GM12878 (cell line): ENCODE results near the gene SLC1A5. TPM values are rescaled to one million over a fixed set of nuclear protein-coding genes. Genes with fewer than 3 reads are reported as not detected.

Source experiments
- ATAC-seq: fragments of 200-7000 bp; cut with Tn5 transposase; 3 replicates; pipeline ENCODE4 v1.9.1; 2020; ENCODE audit warnings: mild to moderate bottlenecking, moderate library complexity
- BruUV-seq: library from RNA; stranded (reverse); fragments of 400-500 nt; replicated peaks from 2 replicates; lab custom pipeline; 2021; lab: Mats Ljungman, UMichigan
- CTCF ChIA-PET: fragments of 300-600 bp; sonication (Branson Sonifier 250); formaldehyde crosslinking; extraction: SDS; loops from one replicate; lab custom pipeline; 2021; ENCODE audit warnings: inconsistent platforms; lab: Yijun Ruan, JAX
- POLR2A ChIA-PET: fragments of 350-600 bp; formaldehyde crosslinking; extraction: SDS; loops from one replicate; lab custom pipeline; 2021; ENCODE audit warnings: inconsistent platforms; lab: Charles Lee
- RAD21 ChIA-PET: fragments of 300-600 bp; sonication (Branson Sonifier 250); formaldehyde crosslinking; loops from one replicate; lab custom pipeline; 2023; ENCODE audit warnings: antibody characterized with exemption; ENCODE audit not compliant: unreplicated experiment; lab: Charles Lee
- SMC1A ChIA-PET: fragments of 300-600 bp; sonication (Branson Sonifier 250); formaldehyde crosslinking; loops from one replicate; lab custom pipeline; 2023; ENCODE audit not compliant: unreplicated experiment, uncharacterized antibody; lab: Charles Lee
- DNase-seq: peaks from one replicate; pipeline ENCODE4 v3.0.0-alpha.2; 2011; ENCODE audit warnings: low read depth, low spot score
- FAIRE-seq: peaks from 3 replicates; lab custom pipeline; 2011; peaks lifted over from hg19 to GRCh38; lab: Jason Lieb, UNC
- H2AFZ ChIP-seq: 2 replicates; pipeline ENCODE4 v1.6.0; 2011; ENCODE audit warnings: low read depth, low read length, control low read depth; ENCODE audit not compliant: control insufficient read depth
- H3K27ac ChIP-seq: 2 replicates; pipeline ENCODE4 v1.5.1; 2011; ENCODE audit warnings: control low read depth; ENCODE audit not compliant: control insufficient read depth, insufficient read depth
- H3K27me3 ChIP-seq, 2 experiments: replicated peaks in 1 of 2; 2 replicates each; pipeline versions ENCODE4 v1.6.0 to v1.6.1; 2011; ENCODE audit warnings: low read length in 1 of 2; ENCODE audit not compliant: control insufficient read depth in 2 of 2, insufficient read depth in 2 of 2
- H3K36me3 ChIP-seq, 2 experiments: 2 replicates each; pipeline ENCODE4 v1.5.1; 2011; ENCODE audit warnings: low read length in 1 of 2; ENCODE audit not compliant: control insufficient read depth in 2 of 2, insufficient read depth in 2 of 2
- H3K4me1 ChIP-seq: 2 replicates; pipeline ENCODE4 v1.6.1; 2011; ENCODE audit warnings: mild to moderate bottlenecking, low read length, moderate library complexity, mixed read lengths; ENCODE audit not compliant: control insufficient read depth, insufficient read depth
- H3K4me2 ChIP-seq: 2 replicates; pipeline ENCODE4 v1.6.0; 2011; ENCODE audit warnings: control low read depth; ENCODE audit not compliant: control insufficient read depth, insufficient read depth
- H3K4me3 ChIP-seq: fragments of 200-600 bp; sonication (generic); 2 replicates; pipeline ENCODE4 v1.5.1; 2016
- H3K79me2 ChIP-seq: 2 replicates; pipeline ENCODE4 v1.6.0; 2011; ENCODE audit warnings: low read length; ENCODE audit not compliant: control insufficient read depth, insufficient read depth
- H3K9ac ChIP-seq: 2 replicates; pipeline ENCODE4 v1.8.0; 2011; ENCODE audit warnings: low read length, control low read depth, mixed read lengths; ENCODE audit not compliant: control insufficient read depth, insufficient read depth
- H3K9me3 ChIP-seq: replicated peaks from 3 replicates; pipeline ENCODE4 v1.5.1; 2011; ENCODE audit warnings: mild to moderate bottlenecking, low read length; ENCODE audit not compliant: control insufficient read depth, insufficient read depth
- H4K20me1 ChIP-seq: 2 replicates; pipeline ENCODE4 v1.6.0; 2011; ENCODE audit not compliant: control insufficient read depth, insufficient read depth
- CBFB ChIP-seq: IDR thresholded peaks from 2 replicates; pipeline ENCODE4 v1.6.1; 2016; ENCODE audit warnings: antibody characterized with exemption, low read depth
- CUX1 ChIP-seq: IDR thresholded peaks from 2 replicates; pipeline ENCODE4 v1.6.1; 2012; ENCODE audit warnings: improper control_type of control experiment, low read depth, low read length; ENCODE audit not compliant: insufficient replicate concordance
- IKZF1 ChIP-seq: fragments of 450-650 bp; conservative IDR thresholded peaks from 2 replicates; pipeline ENCODE4 v1.6.1; 2017; ENCODE audit warnings: antibody characterized with exemption, mild to moderate bottlenecking
- MYB ChIP-seq: fragments of 150-350 bp; IDR thresholded peaks from 2 replicates; pipeline ENCODE4 v1.6.1; 2014; ENCODE audit warnings: mild to moderate bottlenecking, low read depth, low read length, borderline replicate concordance
- PKNOX1 ChIP-seq: fragments of 450-650 bp; IDR thresholded peaks from 2 replicates; pipeline ENCODE4 v1.6.1; 2016; ENCODE audit warnings: mild to moderate bottlenecking
- WRNIP1 ChIP-seq: IDR thresholded peaks from 2 replicates; pipeline ENCODE4 v1.6.1; 2011; ENCODE audit warnings: low read depth, low read length, improper control_type of control experiment, borderline replicate concordance
- WGBS: methylation state at CpG from one replicate; pipeline ENCODE4 v1.1.6; 2016; ENCODE audit warnings: low lambda C conversion rate; ENCODE audit not compliant: insufficient replicate concordance, insufficient coverage; ENCODE audit errors: missing lambda C conversion rate; 5-methylcytosine and 5-hydroxymethylcytosine counted together
- in situ Hi-C: fragments of 300-500 bp; cut with MboI; formaldehyde crosslinking; loops from 9 replicates; pipeline ENCODE4 v1.14.3; 2018; ENCODE audit warnings: mixed read lengths
- intact Hi-C: fragments of 100-400 bp; cut with micrococcal nuclease; formaldehyde crosslinking; loops from one replicate; pipeline ENCODE4 v1.14.2; 2022; ENCODE audit not compliant: unreplicated experiment
- polyA plus RNA-seq, 11 experiments: library from polyadenylated mRNA; depleted of rRNA in 4 of 11; unstranded in 6 of 11; stranded (reverse) in 5 of 11; fragments of >200 nt; fragmentation: Nextera tagmentation in 4 of 11; fragmentation: Illumina TruSeq in 1 of 11; extraction: Ambion mirVana in 4 of 11; extraction: Trizol in 1 of 11; gene quantifications; 1 replicate in 1 of 11; 2 replicates in 10 of 11; pipeline versions ENCODE4 v1.2.1 to v1.2.3, GENCODE V29; 2011 to 2016; ENCODE audit warnings: inconsistent platforms in 2 of 11, missing spikeins in 2 of 11, low read depth in 1 of 11
- total RNA-seq, 4 experiments: library from RNA; depleted of rRNA in 3 of 4; stranded (reverse); fragments of >200 nt in 3 of 4; fragmentation: Illumina TruSeq in 1 of 4; extraction: Trizol in 1 of 4; gene quantifications; 2 replicates each; pipeline versions ENCODE4 v1.2.1 to v1.2.3, GENCODE V29; 2013 to 2021

SLC1A5 gene
- total and polyA plus RNA-seq, 10 of the 15 experiments (the other 5 are each of a cell fraction or from before 2014, with no cell fraction given) = 9.1 to 129 (median 60.9) TPM

GRCh38 chr19:46798713-46799112 lies 10.3 kb upstream of the SLC1A5 start:
- Histone ChIP-seq H3K9ac (no peak overlapping the region), H3K36me3 (no peaks in the 10 kb centered on the region), H3K79me2 (no peaks in the 10 kb centered on the region), H4K20me1 (no peaks in the 10 kb centered on the region), H3K4me3 (no peak overlapping the region), H3K9me3 (no peaks in the 10 kb centered on the region), H3K27me3 (no peaks in the 10 kb centered on the region), H2AFZ (no peak overlapping the region), H3K27ac (no peak overlapping the region), H3K4me1 (no peaks in the 10 kb centered on the region)
- BruUV-seq = no TSS peak
- CTCF ChIA-PET = interaction anchor here (0.6 to 1.3 kb wide), 6 partner anchors 9 to 277 kb away, joined by 3 to 7 read pairs (median 3); no protein-coding TSS in a partner anchor
- in situ Hi-C loops (no loop called here), intact Hi-C loops (no loop called here)
- ATAC-seq (no peak), FAIRE-seq (no peak), DNase-seq (no peak)
- POLR2A ChIA-PET = interaction anchor here (1.0 kb wide), 1 partner anchor 38 kb away, joined by 3 read pairs; no protein-coding TSS in a partner anchor
- WGBS = 5% methylated on average over 2 of the region's 2 CpGs
- SMC1A ChIA-PET = interaction anchor here (0.6 kb wide), 1 partner anchor 874 kb away, joined by 3 read pairs; no protein-coding TSS in a partner anchor
- RAD21 ChIA-PET = no interaction called here
- TF ChIP-seq WRNIP1 = no peak
- no peak for TF ChIP-seq CBFB
- no peak for TF ChIP-seq CUX1
- no peak for TF ChIP-seq PKNOX1
- TF ChIP-seq IKZF1 = no peak
- TF ChIP-seq MYB = no peak
- TF ChIP-seq, all 136 proteins: peak for 0
- no peak overlapping the region for H3K4me2 ChIP-seq
